Stimulated activated naive CD8-positive, alpha-beta T cell treated with anti-CD3 and anti-CD28 coated beads, Interleukin-15, amount 100 ng/mL, for 72 hours (primary cell): ENCODE data around the gene TAL2.

ENCODE experiments used
- ATAC-seq: fragments of 150-1000 bp; cut with Tn5 transposase; 2 replicates; pipeline ENCODE4 v1.10.0; 2021; ENCODE audit warnings: mild to moderate bottlenecking, moderate library complexity
- DNase-seq, 2 donors: peaks; one replicate each; pipeline ENCODE4 v3.0.0; 2021 to 2022
- H3K27ac Mint-ChIP-seq, 2 donors: one replicate each; pipeline ENCODE4 v1.8.0; 2022; ENCODE audit warnings: mild to moderate bottlenecking in 2 of 2, mixed read lengths in 2 of 2, moderate library complexity in 2 of 2
- H3K27me3 Mint-ChIP-seq: one replicate; pipeline ENCODE4 v1.8.0; 2022; ENCODE audit warnings: mixed read lengths
- H3K4me1 Mint-ChIP-seq: one replicate; pipeline ENCODE4 v1.8.0; 2022; ENCODE audit warnings: mild to moderate bottlenecking, mixed read lengths
- H3K4me3 Mint-ChIP-seq, 2 donors: one replicate each; pipeline ENCODE4 v1.8.0; 2022; ENCODE audit warnings: mild to moderate bottlenecking in 2 of 2, mixed read lengths in 2 of 2, moderate library complexity in 1 of 2
- H3K9me3 Mint-ChIP-seq, 2 donors: one replicate each; pipeline ENCODE4 v1.8.0; 2022; ENCODE audit warnings: mixed read lengths in 2 of 2

Gene TAL2

GRCh38 chr9:105662184-105663104 lies at the start of gene TAL2:
Gene TAL2 (plus strand): TSS chr9:105662457. CDS start chr9:105662497, 40 bp downstream.
- H3K27me3 Mint-ChIP-seq: peaks cover 21% of the 10 kb centered on the region
- DNase-seq: no peak
- no peak within 1 kb of the TSS for H3K4me3 Mint-ChIP-seq
- H3K4me1 Mint-ChIP-seq: no peaks in the 10 kb centered on the region
- ATAC-seq: no peak
- no peaks in the 10 kb centered on the region for H3K9me3 Mint-ChIP-seq
- H3K27ac Mint-ChIP-seq: peak within 1 kb of the TSS in 1 of 2 donors; percentile 67

GRCh38 chr9:105621001-105621400 lies 41.3 kb upstream of the TAL2 start:
- Mint-ChIP-seq H3K27me3 (no peaks in the 10 kb centered on the region), H3K4me1 (no peaks in the 10 kb centered on the region), H3K4me3 (no peak overlapping the region), H3K27ac (no peak overlapping the region), H3K9me3 (no peaks in the 10 kb centered on the region)
- ATAC-seq (no peak), DNase-seq (no peak)

- H3K27ac Mint-ChIP-seq: no peak overlapping the region
- DNase-seq (no peak), ATAC-seq (no peak)
Observed at GRCh38 chr9:105625088-105625487, 37.2 kb upstream of the TAL2 start.

GRCh38 chr9:105632807-105633206 lies 29.4 kb upstream of the TAL2 start:
- H3K27ac Mint-ChIP-seq: no peak overlapping the region
- no peak for DNase-seq
- no peak for ATAC-seq
- H3K4me3 Mint-ChIP-seq: no peak overlapping the region
- H3K4me1 Mint-ChIP-seq: no peaks in the 10 kb centered on the region
- no peaks in the 10 kb centered on the region for H3K9me3 Mint-ChIP-seq
- no peaks in the 10 kb centered on the region for H3K27me3 Mint-ChIP-seq

More at GRCh38 chr9:105625088-105625487, 37.2 kb upstream of the TAL2 start:
- Mint-ChIP-seq H3K27me3 (no peaks in the 10 kb centered on the region), H3K4me1 (no peaks in the 10 kb centered on the region), H3K9me3 (no peaks in the 10 kb centered on the region), H3K4me3 (no peak overlapping the region)

GRCh38 chr9:105633411-105633810 lies 28.8 kb upstream of the TAL2 start:
- Mint-ChIP-seq H3K9me3 (no peaks in the 10 kb centered on the region), H3K4me1 (no peaks in the 10 kb centered on the region), H3K27me3 (no peaks in the 10 kb centered on the region), H3K27ac (peak overlapping the region in 1 of 2 donors; percentile 47), H3K4me3 (no peak overlapping the region)
- DNase-seq (no peak), ATAC-seq (no peak)

GRCh38 chr9:105636331-105636730 lies 25.9 kb upstream of the TAL2 start:
- H3K4me3 Mint-ChIP-seq: no peak overlapping the region
- H3K9me3 Mint-ChIP-seq: no peaks in the 10 kb centered on the region
- DNase-seq: no peak
- H3K4me1 Mint-ChIP-seq: no peaks in the 10 kb centered on the region
- no peak overlapping the region for H3K27ac Mint-ChIP-seq
- ATAC-seq: no peak
- no peaks in the 10 kb centered on the region for H3K27me3 Mint-ChIP-seq

GRCh38 chr9:105637787-105638395 lies 24.4 kb upstream of the TAL2 start:
- Mint-ChIP-seq H3K4me1 (no peaks in the 10 kb centered on the region), H3K27me3 (no peaks in the 10 kb centered on the region), H3K9me3 (no peaks in the 10 kb centered on the region), H3K4me3 (no peak overlapping the region), H3K27ac (no peak overlapping the region)
- DNase-seq: no peak
- no peak for ATAC-seq

GRCh38 chr9:105639936-105640335 lies 22.3 kb upstream of the TAL2 start:
- no peaks in the 10 kb centered on the region for H3K9me3 Mint-ChIP-seq
- H3K27me3 Mint-ChIP-seq: no peaks in the 10 kb centered on the region
- no peak for DNase-seq
- ATAC-seq: no peak
- no peak overlapping the region for H3K27ac Mint-ChIP-seq
- no peak overlapping the region for H3K4me3 Mint-ChIP-seq
- H3K4me1 Mint-ChIP-seq: no peaks in the 10 kb centered on the region

- Mint-ChIP-seq H3K27me3 (no peaks in the 10 kb centered on the region), H3K4me1 (no peaks in the 10 kb centered on the region), H3K9me3 (no peaks in the 10 kb centered on the region), H3K4me3 (no peak overlapping the region), H3K27ac (no peak overlapping the region)
- DNase-seq (no peak), ATAC-seq (no peak)
Observed at GRCh38 chr9:105643795-105644194, 18.5 kb upstream of the TAL2 start.

- Mint-ChIP-seq H3K9me3 (no peaks in the 10 kb centered on the region), H3K4me1 (no peaks in the 10 kb centered on the region), H3K27ac (no peak overlapping the region), H3K27me3 (no peaks in the 10 kb centered on the region), H3K4me3 (no peak overlapping the region)
- DNase-seq (no peak), ATAC-seq (no peak)
Observed at GRCh38 chr9:105646879-105647594, 15.2 kb upstream of the TAL2 start.

- no peak for DNase-seq
Observed at GRCh38 chr9:105647595-105648349, 14.5 kb upstream of the TAL2 start.

GRCh38 chr9:105651806-105652205 lies 10.5 kb upstream of the TAL2 start:
- H3K27ac Mint-ChIP-seq: no peak overlapping the region
- H3K27me3 Mint-ChIP-seq: peaks cover 26% of the 10 kb centered on the region
- ATAC-seq: no peak
- no peak overlapping the region for H3K4me3 Mint-ChIP-seq
- DNase-seq: no peak
- peaks cover 11% of the 10 kb centered on the region for H3K4me1 Mint-ChIP-seq
- H3K9me3 Mint-ChIP-seq: no peaks in the 10 kb centered on the region

More at GRCh38 chr9:105647595-105648349, 14.5 kb upstream of the TAL2 start:
- Mint-ChIP-seq H3K9me3 (no peaks in the 10 kb centered on the region), H3K4me1 (no peaks in the 10 kb centered on the region), H3K27me3 (no peaks in the 10 kb centered on the region), H3K27ac (no peak overlapping the region), H3K4me3 (no peak overlapping the region)
- no peak for ATAC-seq

GRCh38 chr9:105656131-105656921 lies 5.9 kb upstream of the TAL2 start:
- Mint-ChIP-seq H3K9me3 (no peaks in the 10 kb centered on the region), H3K27me3 (peaks cover 53% of the 10 kb centered on the region), H3K27ac (no peak overlapping the region), H3K4me3 (peak overlapping the region; percentile 84 to 86), H3K4me1 (peaks cover 14% of the 10 kb centered on the region)
- DNase-seq (peak; percentile 10), ATAC-seq (peak; percentile 72)

GRCh38 chr9:105658351-105658750 lies 3.9 kb upstream of the TAL2 start:
- Mint-ChIP-seq H3K4me3 (no peak overlapping the region), H3K27ac (no peak overlapping the region), H3K4me1 (peaks cover 14% of the 10 kb centered on the region), H3K9me3 (no peaks in the 10 kb centered on the region), H3K27me3 (peaks cover 53% of the 10 kb centered on the region)
- ATAC-seq (no peak), DNase-seq (no peak)
